Stimulated activated naive B cell treated with anti-CD40 and anti-IgM and Interleukin-4, amounts not matched to agents 10 μg/mL and 1 μg/mL and 100 μg/mL, for 72 hours (primary cell): ENCODE measurements around the gene PDCD7.
A peak's percentile ranks its signal among the peaks of the same experiment; 100 is the strongest.
"Not testable (repeated sequence)": the region's sequence is repeated elsewhere in the genome, so short reads cannot be mapped to it uniquely, and the experiment has no call there.

ENCODE experiments used
- ATAC-seq, 2 donors: fragments of 150-1000 bp; cut with Tn5 transposase; replicated peaks; 2 replicates each; pipeline ENCODE4 v1.10.0; 2021; ENCODE audit warnings: moderate library complexity in 1 of 2
- DNase-seq: peaks from one replicate; pipeline ENCODE4 v3.0.0; 2021
- H3K27ac Mint-ChIP-seq: one replicate; pipeline ENCODE4 v1.8.0; 2022; ENCODE audit warnings: mild to moderate bottlenecking, mixed read lengths
- H3K27me3 Mint-ChIP-seq, 2 donors: one replicate each; pipeline ENCODE4 v1.8.0; 2022; ENCODE audit warnings: mixed read lengths in 2 of 2
- H3K36me3 Mint-ChIP-seq, 2 donors: one replicate each; pipeline ENCODE4 v1.8.0; 2022; ENCODE audit warnings: mixed read lengths in 2 of 2, mild to moderate bottlenecking in 1 of 2
- H3K4me1 Mint-ChIP-seq, 2 donors: one replicate each; pipeline ENCODE4 v1.8.0; 2022; ENCODE audit warnings: mixed read lengths in 2 of 2, mild to moderate bottlenecking in 1 of 2
- H3K4me3 Mint-ChIP-seq, 2 donors: one replicate each; pipeline ENCODE4 v1.8.0; 2022; ENCODE audit warnings: mild to moderate bottlenecking in 2 of 2, mixed read lengths in 2 of 2, moderate library complexity in 1 of 2
- H3K9me3 Mint-ChIP-seq, 2 donors: one replicate each; pipeline ENCODE4 v1.8.0; 2022; ENCODE audit warnings: mixed read lengths in 2 of 2, mild to moderate bottlenecking in 1 of 2

PDCD7 gene, protein sequence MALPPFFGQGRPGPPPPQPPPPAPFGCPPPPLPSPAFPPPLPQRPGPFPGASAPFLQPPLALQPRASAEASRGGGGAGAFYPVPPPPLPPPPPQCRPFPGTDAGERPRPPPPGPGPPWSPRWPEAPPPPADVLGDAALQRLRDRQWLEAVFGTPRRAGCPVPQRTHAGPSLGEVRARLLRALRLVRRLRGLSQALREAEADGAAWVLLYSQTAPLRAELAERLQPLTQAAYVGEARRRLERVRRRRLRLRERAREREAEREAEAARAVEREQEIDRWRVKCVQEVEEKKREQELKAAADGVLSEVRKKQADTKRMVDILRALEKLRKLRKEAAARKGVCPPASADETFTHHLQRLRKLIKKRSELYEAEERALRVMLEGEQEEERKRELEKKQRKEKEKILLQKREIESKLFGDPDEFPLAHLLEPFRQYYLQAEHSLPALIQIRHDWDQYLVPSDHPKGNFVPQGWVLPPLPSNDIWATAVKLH

DNA sequence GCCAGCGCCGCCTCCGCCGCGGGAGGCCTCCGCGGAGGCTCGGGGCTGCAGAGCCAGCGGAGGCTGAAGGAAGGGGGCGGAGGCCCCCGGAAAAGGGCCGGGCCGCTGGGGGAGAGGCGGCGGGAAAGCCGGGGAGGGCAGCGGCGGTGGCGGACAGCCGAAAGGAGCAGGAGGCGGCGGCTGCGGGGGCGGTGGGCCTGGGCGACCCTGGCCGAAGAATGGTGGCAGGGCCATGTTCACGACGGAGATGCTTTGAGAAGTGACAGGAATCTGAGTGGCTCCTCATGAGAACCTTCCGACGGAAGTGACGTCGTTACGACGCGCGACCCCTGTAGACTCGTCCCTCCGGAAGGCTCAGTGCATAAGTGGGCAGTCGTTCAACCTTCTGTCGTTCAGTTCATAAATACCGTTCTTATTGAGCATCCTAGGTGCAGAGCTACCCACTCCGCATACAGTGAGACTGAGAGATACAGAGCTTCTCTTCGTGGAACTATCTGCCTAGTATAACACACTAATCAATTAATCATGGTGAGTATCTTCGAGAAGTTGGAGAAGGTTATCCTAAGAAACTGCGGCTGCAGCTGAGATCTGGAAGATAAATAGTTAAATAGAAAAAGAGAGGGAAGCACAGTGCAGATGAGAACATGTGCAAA is at the start of gene PDCD7:
PDCD7 (minus strand) TSS at position 261 of the 653 bp plus-strand sequence; CDS start at position 234, 27 bp downstream.
- peaks cover 17 to 22% of the 10 kb centered on the region in 2 donors for H3K36me3 Mint-ChIP-seq
- H3K27ac Mint-ChIP-seq, result peak within 1 kb of the TSS; percentile 96
- ATAC-seq, result peak; percentile 97 to 98
- H3K9me3 Mint-ChIP-seq, result peaks cover 6 to 8% of the 10 kb centered on the region in 2 donors
- no peaks in the 10 kb centered on the region for H3K27me3 Mint-ChIP-seq
- DNase-seq, result peak; percentile 81
- peak within 1 kb of the TSS; percentile 92 to 97 for H3K4me3 Mint-ChIP-seq
- peaks cover 15 to 37% of the 10 kb centered on the region in 2 donors for H3K4me1 Mint-ChIP-seq

DNA sequence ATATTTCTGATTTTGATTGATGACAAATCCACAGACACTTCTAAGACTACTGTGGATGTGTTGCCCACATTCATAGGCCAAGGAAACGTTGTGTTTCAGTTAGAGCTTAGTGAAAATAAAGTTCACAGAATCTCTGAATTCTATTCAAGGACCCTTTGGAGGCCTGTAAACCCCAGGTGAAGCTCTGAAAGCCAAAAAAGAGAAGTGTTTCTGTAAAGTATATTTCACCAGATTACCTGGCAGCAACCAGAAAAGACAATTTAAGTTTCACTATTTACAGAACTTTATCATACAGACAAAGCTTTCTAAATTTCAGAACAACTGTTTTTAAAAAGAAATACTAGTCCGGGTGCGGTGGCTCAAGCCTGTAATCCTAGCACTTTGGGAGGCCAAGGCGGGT is 48.9 kb upstream of the PDCD7 start:
- ATAC-seq (no peak), DNase-seq (no peak)
- peaks cover 9 to 27% of the 10 kb centered on the region in 2 donors for H3K4me1 Mint-ChIP-seq
- peaks cover 3 to 8% of the 10 kb centered on the region in 2 donors for H3K36me3 Mint-ChIP-seq
- H3K27ac Mint-ChIP-seq, result peak overlapping the region; percentile 31
- no peaks in the 10 kb centered on the region for H3K27me3 Mint-ChIP-seq
- peak overlapping the region; percentile 94 for H3K4me3 Mint-ChIP-seq
- no peaks in the 10 kb centered on the region for H3K9me3 Mint-ChIP-seq

DNA sequence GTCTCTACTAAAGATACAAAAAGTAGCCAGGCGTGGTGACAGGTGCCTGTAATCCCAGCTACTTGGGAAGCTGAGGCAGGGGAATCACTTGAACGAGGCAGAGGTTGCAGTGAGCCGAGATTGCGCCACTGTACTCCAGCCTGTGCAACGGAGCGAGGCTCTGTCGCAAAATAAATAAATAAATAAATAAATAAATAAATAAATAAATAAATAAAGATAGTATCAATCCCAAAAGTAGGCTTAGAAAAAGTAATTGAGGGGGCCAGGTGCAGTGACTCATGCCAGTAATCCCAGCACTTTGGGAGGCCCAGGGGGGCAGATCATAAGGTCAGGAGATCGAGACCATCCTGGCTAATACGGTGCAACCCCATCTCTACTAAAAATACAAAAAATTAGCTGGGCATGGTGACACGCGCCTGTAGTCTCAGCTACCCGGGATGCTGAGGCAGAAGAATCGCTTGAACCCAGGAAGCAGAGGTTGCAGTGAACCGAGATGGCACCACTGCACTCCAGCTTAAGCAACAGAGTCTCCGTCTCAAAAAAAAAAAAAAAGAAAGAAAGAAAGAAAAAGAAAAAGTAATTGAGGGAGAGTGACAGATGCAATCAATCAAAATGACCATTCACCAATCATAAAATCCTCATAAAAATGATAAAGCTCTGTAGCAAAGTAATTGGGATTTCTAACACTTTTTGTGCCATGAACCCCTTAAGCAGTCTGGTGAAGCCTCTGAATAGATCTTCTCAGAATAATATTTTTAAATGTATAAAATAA is 48.2 kb upstream of the PDCD7 start:
- not testable (repeated sequence) for H3K36me3 Mint-ChIP-seq, H3K4me3 Mint-ChIP-seq, DNase-seq, H3K9me3 Mint-ChIP-seq, H3K27me3 Mint-ChIP-seq, ATAC-seq, H3K27ac Mint-ChIP-seq
- peaks cover 9 to 27% of the 10 kb centered on the region in 2 donors for H3K4me1 Mint-ChIP-seq

DNA sequence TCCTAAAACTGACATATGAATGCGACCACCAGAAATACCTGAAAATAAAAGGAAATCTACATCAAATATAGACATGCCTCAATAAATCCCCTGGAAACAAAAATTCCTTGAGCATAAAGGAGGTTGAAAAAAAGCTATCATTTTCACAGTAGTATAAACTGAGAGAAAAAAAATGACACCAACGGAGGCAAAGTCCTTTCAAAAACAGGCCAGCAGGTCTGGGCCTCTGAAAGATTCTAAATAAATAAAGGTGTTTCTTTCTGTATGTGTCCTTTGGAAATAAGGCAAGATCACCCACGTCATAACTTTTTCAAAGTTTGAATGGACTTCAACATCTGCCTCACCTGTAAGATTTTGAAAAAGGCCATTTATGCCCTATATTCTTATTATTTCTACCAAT is 46.6 kb upstream of the PDCD7 start:
- H3K4me3 Mint-ChIP-seq, result no peak overlapping the region
- peaks cover 6 to 20% of the 10 kb centered on the region in 2 donors for H3K4me1 Mint-ChIP-seq
- H3K36me3 Mint-ChIP-seq, result peaks cover 9 to 14% of the 10 kb centered on the region in 2 donors
- H3K9me3 Mint-ChIP-seq, result no peaks in the 10 kb centered on the region
- no peak overlapping the region for H3K27ac Mint-ChIP-seq
- DNase-seq (no peak), ATAC-seq (no peak)
- H3K27me3 Mint-ChIP-seq, result no peaks in the 10 kb centered on the region

DNA sequence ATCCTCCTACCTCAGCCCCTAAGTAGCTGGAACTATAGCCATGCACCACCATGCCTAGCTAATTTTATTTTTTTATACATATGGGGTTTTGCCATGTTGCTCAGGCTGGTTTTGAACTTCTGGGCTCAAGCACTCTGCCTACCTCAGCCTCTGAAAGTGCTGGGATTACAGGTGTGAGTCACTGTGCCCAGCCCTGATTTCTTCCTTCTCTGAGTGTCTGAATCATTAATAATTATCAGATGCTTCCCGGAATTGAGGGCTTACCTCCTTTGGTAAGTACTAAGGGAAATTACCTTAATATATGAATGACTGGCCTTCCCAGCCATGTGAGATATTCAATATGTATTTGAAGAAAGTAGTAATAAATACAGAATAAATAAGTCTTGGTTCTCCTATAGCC is 44.3 kb upstream of the PDCD7 start:
- Mint-ChIP-seq H3K4me3 (no peak overlapping the region), H3K4me1 (peaks cover 10 to 23% of the 10 kb centered on the region in 2 donors), H3K9me3 (no peaks in the 10 kb centered on the region), H3K36me3 (peaks cover 13 to 21% of the 10 kb centered on the region in 2 donors), H3K27ac (no peak overlapping the region), H3K27me3 (no peaks in the 10 kb centered on the region)
- ATAC-seq (no peak), DNase-seq (no peak)

DNA sequence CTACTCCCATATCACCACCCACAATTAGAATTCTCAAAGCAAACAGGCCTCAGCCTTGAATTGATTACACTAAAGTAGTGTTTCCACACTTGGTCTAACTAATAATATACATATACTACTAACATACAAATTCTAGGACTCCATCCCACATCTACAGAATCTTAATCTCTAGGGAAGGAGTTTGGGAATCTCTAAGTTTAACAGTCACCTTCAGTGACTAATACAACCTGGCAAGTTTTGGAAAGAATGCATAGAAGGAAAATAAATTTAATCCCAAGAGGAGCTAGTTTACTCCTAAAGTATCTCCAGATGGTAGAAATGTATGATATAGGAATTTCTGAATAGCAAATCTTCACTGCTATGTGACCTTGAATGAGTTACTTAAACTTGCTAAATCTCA is 42.4 kb upstream of the PDCD7 start:
- peaks cover 22 to 25% of the 10 kb centered on the region in 2 donors for H3K36me3 Mint-ChIP-seq
- H3K27me3 Mint-ChIP-seq, result no peaks in the 10 kb centered on the region
- no peak overlapping the region for H3K27ac Mint-ChIP-seq
- DNase-seq (no peak), ATAC-seq (no peak)
- H3K9me3 Mint-ChIP-seq, result no peaks in the 10 kb centered on the region
- H3K4me3 Mint-ChIP-seq, result no peak overlapping the region
- peaks cover 13 to 24% of the 10 kb centered on the region in 2 donors for H3K4me1 Mint-ChIP-seq

DNA sequence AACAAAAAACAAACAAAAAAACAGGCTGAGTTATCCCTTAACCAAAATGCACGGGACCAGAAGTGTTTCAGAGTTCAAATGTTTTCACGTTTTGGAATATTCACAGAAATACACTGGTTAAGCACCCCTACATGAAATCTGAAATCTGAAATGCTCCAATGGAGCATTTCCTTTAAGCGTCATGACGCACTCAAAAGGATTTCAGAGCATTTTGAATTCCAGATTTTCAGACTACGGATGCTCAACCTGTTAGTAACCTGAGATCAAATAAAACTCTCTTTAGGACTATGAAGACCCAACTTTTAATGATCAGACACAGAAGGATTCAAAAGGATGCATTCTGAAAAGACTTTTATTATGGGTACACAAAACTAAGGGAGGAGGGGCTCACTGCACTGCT is 41.9 kb upstream of the PDCD7 start:
- DNase-seq (no peak), ATAC-seq (no peak)
- Mint-ChIP-seq H3K9me3 (no peaks in the 10 kb centered on the region), H3K36me3 (peaks cover 23 to 24% of the 10 kb centered on the region in 2 donors), H3K4me3 (no peak overlapping the region), H3K27ac (no peak overlapping the region), H3K27me3 (no peaks in the 10 kb centered on the region), H3K4me1 (peaks cover 12 to 21% of the 10 kb centered on the region in 2 donors)

DNA sequence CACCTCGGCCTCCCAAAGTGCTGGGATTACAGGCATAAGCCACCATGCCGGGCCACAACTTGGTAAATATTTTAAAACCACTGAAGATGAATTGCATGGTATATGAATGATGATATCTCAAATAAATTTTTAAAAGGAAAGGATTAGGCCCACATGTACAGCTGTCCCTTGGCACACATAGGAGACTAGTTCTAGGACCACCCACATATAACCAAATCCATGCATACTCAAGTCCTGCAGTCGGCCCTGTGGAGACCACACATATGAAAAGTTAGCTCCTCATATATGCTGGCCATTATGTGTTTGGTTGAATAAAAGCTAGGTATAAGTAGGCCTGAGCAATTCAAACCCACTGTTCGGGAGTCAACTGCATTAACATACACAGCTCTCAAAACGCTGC is 40.9 kb upstream of the PDCD7 start:
- no peak for ATAC-seq
- Mint-ChIP-seq H3K27ac (no peak overlapping the region), H3K9me3 (no peaks in the 10 kb centered on the region), H3K27me3 (no peaks in the 10 kb centered on the region), H3K4me3 (no peak overlapping the region), H3K4me1 (peaks cover 12 to 21% of the 10 kb centered on the region in 2 donors), H3K36me3 (peaks cover 23 to 24% of the 10 kb centered on the region in 2 donors)
- no peak for DNase-seq

DNA sequence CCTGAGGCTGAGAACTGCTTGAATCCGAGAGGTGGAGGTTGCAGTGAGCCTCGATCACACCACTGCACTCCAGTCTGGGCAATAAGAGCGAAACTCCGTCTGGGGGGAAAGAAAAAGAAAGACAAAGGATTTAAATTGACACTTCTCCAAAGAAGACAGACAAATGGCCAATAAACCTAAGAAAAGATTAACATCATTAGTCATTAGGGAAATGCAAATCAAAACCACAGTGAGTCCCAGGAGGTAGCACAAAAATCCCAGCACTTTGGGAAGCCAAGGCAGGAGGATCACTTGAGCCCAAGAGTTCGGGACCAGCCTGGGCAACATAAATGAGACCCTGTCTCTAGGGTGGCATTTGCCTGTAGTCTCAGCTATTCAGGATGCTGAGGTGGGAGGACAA is 38.9 kb upstream of the PDCD7 start:
- Mint-ChIP-seq H3K4me1 (peaks cover 12 to 27% of the 10 kb centered on the region in 2 donors), H3K36me3 (peaks cover 26 to 28% of the 10 kb centered on the region in 2 donors), H3K9me3 (no peaks in the 10 kb centered on the region), H3K27ac (no peak overlapping the region), H3K27me3 (no peaks in the 10 kb centered on the region), H3K4me3 (no peak overlapping the region)
- ATAC-seq, result no peak
- no peak for DNase-seq

DNA sequence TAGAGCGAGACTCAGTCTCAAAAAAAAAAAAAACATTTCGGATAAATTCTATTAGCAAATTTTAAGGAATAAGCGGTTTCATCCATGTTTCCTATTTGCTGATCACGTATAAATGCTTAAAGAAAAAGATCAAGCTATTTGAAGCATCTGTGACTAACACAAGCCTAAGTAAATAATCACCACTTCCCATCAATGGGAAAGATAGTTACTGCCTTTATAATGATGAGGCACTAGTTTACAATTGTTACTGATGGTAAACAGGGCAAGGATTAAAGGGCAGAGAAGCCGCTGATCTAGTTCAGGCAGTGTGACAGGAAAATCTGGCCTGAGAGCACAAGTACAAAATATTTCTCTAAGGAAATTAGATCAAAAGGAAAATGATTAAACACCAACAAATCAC is 37.8 kb upstream of the PDCD7 start:
- H3K4me1 Mint-ChIP-seq, result peaks cover 12 to 27% of the 10 kb centered on the region in 2 donors
- no peak overlapping the region for H3K27ac Mint-ChIP-seq
- H3K4me3 Mint-ChIP-seq, result no peak overlapping the region
- DNase-seq (no peak), ATAC-seq (no peak)
- peaks cover 26% of the 10 kb centered on the region in 2 donors for H3K36me3 Mint-ChIP-seq
- H3K9me3 Mint-ChIP-seq, result no peaks in the 10 kb centered on the region
- H3K27me3 Mint-ChIP-seq, result no peaks in the 10 kb centered on the region

DNA sequence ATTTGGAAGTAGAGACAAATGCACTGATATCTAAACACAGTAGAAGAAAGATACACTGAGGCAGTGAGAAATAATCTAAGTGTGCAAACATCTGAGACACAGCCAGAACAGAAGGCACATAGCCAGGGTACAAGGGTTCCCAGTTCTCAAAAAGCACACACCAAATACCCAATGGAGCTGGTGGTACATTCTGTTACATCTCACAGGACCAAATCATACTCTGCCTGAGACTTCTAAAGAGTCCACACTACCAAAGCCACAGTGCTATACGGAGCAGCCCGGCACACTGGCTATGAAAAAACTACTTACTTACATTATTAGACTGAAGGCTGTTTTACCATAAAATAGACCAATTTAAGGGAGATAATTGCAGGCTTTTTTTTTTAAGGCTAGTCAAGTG is 32.3 kb upstream of the PDCD7 start:
- peaks cover 10 to 12% of the 10 kb centered on the region in 2 donors for H3K36me3 Mint-ChIP-seq
- no peak overlapping the region for H3K27ac Mint-ChIP-seq
- no peak for ATAC-seq
- no peaks in the 10 kb centered on the region for H3K27me3 Mint-ChIP-seq
- no peak overlapping the region for H3K4me3 Mint-ChIP-seq
- no peak for DNase-seq
- H3K9me3 Mint-ChIP-seq, result no peaks in the 10 kb centered on the region
- peaks cover 0 to 6% of the 10 kb centered on the region in 2 donors for H3K4me1 Mint-ChIP-seq

DNA sequence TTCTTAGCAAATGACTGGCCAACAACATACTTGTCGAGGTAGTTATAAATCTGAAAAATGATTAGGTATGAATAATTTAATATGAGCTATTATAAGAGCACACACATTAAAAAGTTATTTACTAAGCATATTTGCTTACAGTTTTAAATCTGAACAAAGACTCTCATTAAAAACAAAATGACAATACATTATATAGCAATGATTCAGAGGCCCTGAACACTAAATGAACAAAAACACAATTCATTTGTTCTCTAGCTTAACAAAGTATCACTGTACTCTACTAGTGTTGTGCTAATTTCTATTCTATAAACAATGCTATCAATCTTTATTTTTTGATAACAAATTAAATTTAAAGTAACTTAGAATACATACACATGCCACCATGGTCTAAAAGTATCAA is 30.5 kb upstream of the PDCD7 start:
- no peak overlapping the region for H3K4me3 Mint-ChIP-seq
- ATAC-seq, result no peak
- no peaks in the 10 kb centered on the region for H3K9me3 Mint-ChIP-seq
- peaks cover 0 to 4% of the 10 kb centered on the region in 2 donors for H3K4me1 Mint-ChIP-seq
- no peaks in the 10 kb centered on the region for H3K27me3 Mint-ChIP-seq
- peaks cover 7 to 17% of the 10 kb centered on the region in 2 donors for H3K36me3 Mint-ChIP-seq
- no peak for DNase-seq
- no peak overlapping the region for H3K27ac Mint-ChIP-seq

DNA sequence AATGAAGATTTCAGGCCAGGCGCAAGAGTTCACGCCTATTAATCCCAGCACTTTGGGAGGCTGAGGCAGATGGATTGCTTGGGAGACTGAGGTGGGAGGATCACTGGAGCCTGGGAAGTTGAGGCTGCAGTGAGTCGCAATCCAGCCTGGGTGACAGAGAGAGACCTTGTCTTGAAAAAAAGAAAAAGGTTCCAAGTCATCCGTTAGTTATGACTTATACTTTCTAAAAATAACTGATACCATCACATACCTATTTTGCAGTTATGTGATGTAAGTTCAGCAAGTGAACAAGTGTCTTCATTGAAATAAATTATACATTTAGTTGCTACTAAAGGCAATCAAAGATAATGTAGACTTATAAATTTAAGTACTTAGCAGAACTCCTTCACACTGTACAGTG is 29.4 kb upstream of the PDCD7 start:
- no peak for ATAC-seq
- Mint-ChIP-seq H3K27me3 (no peaks in the 10 kb centered on the region), H3K4me1 (no peaks in the 10 kb centered on the region), H3K36me3 (peaks cover 5 to 15% of the 10 kb centered on the region in 2 donors), H3K27ac (no peak overlapping the region), H3K4me3 (no peak overlapping the region), H3K9me3 (no peaks in the 10 kb centered on the region)
- no peak for DNase-seq

DNA sequence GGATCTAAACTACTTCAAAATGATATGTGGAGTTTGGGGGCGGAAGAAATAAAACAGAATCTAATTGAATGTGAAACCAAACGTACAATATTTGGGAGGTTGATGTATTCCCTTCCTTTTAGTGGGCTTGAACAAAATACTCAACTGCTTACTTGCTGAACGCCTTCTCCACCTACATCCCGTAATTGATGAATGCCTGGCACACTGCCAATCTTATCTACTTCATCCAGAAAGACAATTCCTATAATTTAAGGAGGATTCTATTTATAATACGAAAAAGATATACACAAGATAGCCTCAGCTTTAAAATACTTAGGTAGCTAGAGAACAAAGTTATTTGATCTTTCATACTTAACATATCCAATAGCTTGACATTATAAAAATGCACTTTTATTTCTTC is 23.1 kb upstream of the PDCD7 start:
- Mint-ChIP-seq H3K4me1 (no peaks in the 10 kb centered on the region), H3K9me3 (no peaks in the 10 kb centered on the region), H3K27me3 (no peaks in the 10 kb centered on the region), H3K4me3 (no peak overlapping the region), H3K27ac (no peak overlapping the region), H3K36me3 (peaks cover 23 to 29% of the 10 kb centered on the region in 2 donors)
- no peak for ATAC-seq
- DNase-seq, result no peak
